NCI-H345 treated with DMSO at 0.1 percent for 48 hours (cell line): ENCODE data around the gene CHST11.

Experiments used
- DNase-seq: peaks from one replicate; lab custom pipeline; 2025; ENCODE audit not compliant: unreplicated experiment; lab: John Stamatoyannopoulos, UW

CHST11 gene

GRCh38 chr12:104748356-104748755, 291.6 kb downstream of the CHST11 start:
- no peak for DNase-seq

- DNase-seq = no peak
Measured at GRCh38 chr12:104748790-104749189, 292.0 kb downstream of the CHST11 start.

GRCh38 chr12:104749545-104749944, 292.8 kb downstream of the CHST11 start:
- DNase-seq = no peak

- DNase-seq = no peak
Measured at GRCh38 chr12:104750061-104750460, 293.3 kb downstream of the CHST11 start.

GRCh38 chr12:104751120-104751519, 294.4 kb downstream of the CHST11 start:
- no peak for DNase-seq

GRCh38 chr12:104751594-104751993, 294.8 kb downstream of the CHST11 start:
- no peak for DNase-seq

- DNase-seq = no peak
Measured at GRCh38 chr12:104752016-104752415, 295.3 kb downstream of the CHST11 start.

GRCh38 chr12:104752881-104753280, 296.1 kb downstream of the CHST11 start:
- DNase-seq = no peak

GRCh38 chr12:104756901-104757300, 300.2 kb downstream of the CHST11 start:
- DNase-seq = no peak

GRCh38 chr12:104758771-104759170, 302.0 kb downstream of the CHST11 start:
- no peak for DNase-seq

GRCh38 chr12:104761091-104761490, 304.3 kb downstream of the CHST11 start:
- no peak for DNase-seq

GRCh38 chr12:104761611-104762010, 304.9 kb downstream of the CHST11 start:
- DNase-seq = no peak

- DNase-seq = no peak
Measured at GRCh38 chr12:104763168-104763805, 306.5 kb downstream of the CHST11 start.

GRCh38 chr12:104764225-104765091, 307.7 kb downstream of the CHST11 start:
- no peak for DNase-seq

- no peak for DNase-seq
Measured at GRCh38 chr12:104767261-104767660, 310.5 kb downstream of the CHST11 start.

- DNase-seq = no peak
Measured at GRCh38 chr12:104768033-104768432, 311.3 kb downstream of the CHST11 start.

- DNase-seq = no peak
Measured at GRCh38 chr12:104769144-104769561, 312.4 kb downstream of the CHST11 start.

- no peak for DNase-seq
Measured at GRCh38 chr12:104772336-104772735, 315.6 kb downstream of the CHST11 start.

- no peak for DNase-seq
Measured at GRCh38 chr12:104775731-104776231, 319.0 kb downstream of the CHST11 start.

GRCh38 chr12:104779134-104779533, 322.4 kb downstream of the CHST11 start:
- DNase-seq = no peak

GRCh38 chr12:104782296-104782695, 325.5 kb downstream of the CHST11 start:
- DNase-seq = no peak

- no peak for DNase-seq
Measured at GRCh38 chr12:104784592-104784991, 327.8 kb downstream of the CHST11 start.
